ENCODE results near the gene PIP5K1B.

DNA sequence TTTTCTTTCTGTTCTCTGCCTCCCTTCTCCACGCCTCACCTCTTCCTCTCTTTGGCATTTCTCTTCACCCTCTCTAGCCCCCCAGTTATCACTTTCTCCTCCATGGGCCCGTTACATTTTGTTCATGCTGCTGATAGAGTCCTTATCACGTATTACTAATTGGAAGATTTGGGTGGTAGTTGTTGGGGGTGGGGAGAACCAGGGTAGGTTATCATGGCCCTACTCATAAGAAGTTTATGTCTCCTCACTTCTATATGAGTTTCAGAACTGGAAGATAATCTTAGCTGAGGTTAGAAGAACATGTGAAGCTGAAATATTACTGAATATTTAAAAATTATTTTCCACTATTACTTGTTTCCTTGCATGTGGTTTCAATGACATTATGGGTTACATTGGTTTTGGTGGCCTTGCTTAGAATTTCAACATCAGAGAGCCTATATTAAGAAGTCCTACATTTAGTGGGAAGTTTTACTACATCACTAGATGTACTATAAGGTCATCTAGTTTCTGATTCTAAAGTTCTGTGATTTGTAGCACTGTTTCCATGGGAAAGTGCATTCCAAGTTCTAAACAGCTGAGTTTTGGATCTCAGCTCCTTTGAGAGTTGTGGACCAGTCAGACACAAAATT is 36.8 kb downstream of the PIP5K1B start:
- TF ChIP-seq, protein P1, sequence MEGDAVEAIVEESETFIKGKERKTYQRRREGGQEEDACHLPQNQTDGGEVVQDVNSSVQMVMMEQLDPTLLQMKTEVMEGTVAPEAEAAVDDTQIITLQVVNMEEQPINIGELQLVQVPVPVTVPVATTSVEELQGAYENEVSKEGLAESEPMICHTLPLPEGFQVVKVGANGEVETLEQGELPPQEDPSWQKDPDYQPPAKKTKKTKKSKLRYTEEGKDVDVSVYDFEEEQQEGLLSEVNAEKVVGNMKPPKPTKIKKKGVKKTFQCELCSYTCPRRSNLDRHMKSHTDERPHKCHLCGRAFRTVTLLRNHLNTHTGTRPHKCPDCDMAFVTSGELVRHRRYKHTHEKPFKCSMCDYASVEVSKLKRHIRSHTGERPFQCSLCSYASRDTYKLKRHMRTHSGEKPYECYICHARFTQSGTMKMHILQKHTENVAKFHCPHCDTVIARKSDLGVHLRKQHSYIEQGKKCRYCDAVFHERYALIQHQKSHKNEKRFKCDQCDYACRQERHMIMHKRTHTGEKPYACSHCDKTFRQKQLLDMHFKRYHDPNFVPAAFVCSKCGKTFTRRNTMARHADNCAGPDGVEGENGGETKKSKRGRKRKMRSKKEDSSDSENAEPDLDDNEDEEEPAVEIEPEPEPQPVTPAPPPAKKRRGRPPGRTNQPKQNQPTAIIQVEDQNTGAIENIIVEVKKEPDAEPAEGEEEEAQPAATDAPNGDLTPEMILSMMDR (IDR thresholded peaks at IDR 0.05; ENCODE audit: low read length) = no peak
- TF ChIP-seq EZH2 (optimal IDR thresholded peaks at IDR 0.05; ENCODE audit: low read depth, low read length) = no peak

All from MM.1S (cell line).